ENCODE data around the gene ARHGDIA. TPM values are rescaled to one million over a fixed set of nuclear protein-coding genes. Genes with fewer than 3 reads are reported as not detected.
"Not testable (repeated sequence)": the region's sequence is repeated elsewhere in the genome, so short reads cannot be mapped to it uniquely, and the experiment has no call there.

Gene ARHGDIA
- total RNA-seq, 1 donor from 2014 or later, result 396 TPM

- H3K27ac Mint-ChIP-seq, result no peak overlapping the region
- POLR2A ChIA-PET, result interaction anchor here (0.6 kb wide), 1 partner anchor 34 kb away, joined by 5 read pairs; no protein-coding TSS in a partner anchor
- CTCF ChIA-PET, result no interaction called here
- ATAC-seq (ENCODE audit: low read depth) (no peak), DNase-seq (no peak)
- no peak overlapping the region for H3K4me3 Mint-ChIP-seq
- TF ChIP-seq CTCF (IDR thresholded peaks at IDR 0.05), result no peak
- no peaks in the 10 kb centered on the region for H3K9me3 Mint-ChIP-seq
- peaks cover 31% of the 10 kb centered on the region for H3K36me3 Mint-ChIP-seq (ENCODE audit: low read depth)
- H3K4me1 Mint-ChIP-seq, result no peaks in the 10 kb centered on the region
- intact Hi-C loops (cut with micrococcal nuclease), result no loop called here
- H3K27me3 Mint-ChIP-seq, result no peaks in the 10 kb centered on the region
Measured at GRCh38 chr17:81840826-81841778, 30.0 kb downstream of the ARHGDIA start.

GRCh38 chr17:81840059-81840458 lies 31.1 kb downstream of the ARHGDIA start:
- intact Hi-C loops (cut with micrococcal nuclease); H3K4me1 Mint-ChIP-seq; CTCF ChIA-PET; H3K4me3 Mint-ChIP-seq; H3K27ac Mint-ChIP-seq; H3K27me3 Mint-ChIP-seq; DNase-seq; ATAC-seq (ENCODE audit: low read depth); H3K9me3 Mint-ChIP-seq; POLR2A ChIA-PET: not testable (repeated sequence)
- H3K36me3 Mint-ChIP-seq (ENCODE audit: low read depth), result peaks cover 24% of the 10 kb centered on the region

GRCh38 chr17:81839301-81839700 lies 31.8 kb downstream of the ARHGDIA start:
- ChIA-PET POLR2A (no interaction called here), CTCF (no interaction called here)
- peaks cover 17% of the 10 kb centered on the region for H3K36me3 Mint-ChIP-seq (ENCODE audit: low read depth)
- H3K4me1 Mint-ChIP-seq, result no peaks in the 10 kb centered on the region
- DNase-seq, result no peak
- TF ChIP-seq CTCF (IDR thresholded peaks at IDR 0.05), result no peak
- no peaks in the 10 kb centered on the region for H3K9me3 Mint-ChIP-seq
- intact Hi-C loops (cut with micrococcal nuclease), result no loop called here
- H3K27ac Mint-ChIP-seq, result no peak overlapping the region
- H3K4me3 Mint-ChIP-seq, result no peak overlapping the region
- H3K27me3 Mint-ChIP-seq, result no peaks in the 10 kb centered on the region
- ATAC-seq (ENCODE audit: low read depth), result no peak

DNA sequence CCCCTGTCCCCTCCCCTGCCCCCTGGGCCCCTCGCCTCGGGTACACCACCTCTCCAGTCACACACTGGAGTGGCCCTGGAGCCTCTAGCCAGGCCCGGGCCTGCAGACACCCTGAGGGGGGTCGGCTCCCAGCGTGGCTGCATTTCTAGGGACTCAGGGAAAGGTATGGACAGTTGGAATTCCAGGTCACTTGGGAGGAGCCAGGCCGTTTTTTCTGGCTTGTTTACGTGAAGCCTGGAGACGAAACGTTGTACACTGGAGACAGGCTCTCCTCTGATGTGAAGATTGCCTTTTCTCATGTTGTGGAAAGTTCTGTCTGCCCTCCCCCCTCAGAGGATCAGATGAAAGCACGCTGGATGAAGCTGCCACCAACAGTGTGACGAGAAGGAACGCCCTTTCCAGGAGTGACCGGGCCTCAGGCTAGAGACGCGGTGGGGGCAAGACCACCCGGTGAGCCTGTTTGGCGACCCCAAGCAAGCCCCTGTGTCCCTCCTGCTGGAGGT lies 32.3 kb downstream of the ARHGDIA start:
- Mint-ChIP-seq H3K9me3 (no peaks in the 10 kb centered on the region), H3K4me1 (peaks cover 2% of the 10 kb centered on the region), H3K27ac (no peak overlapping the region), H3K4me3 (no peak overlapping the region), H3K27me3 (no peaks in the 10 kb centered on the region), H3K36me3 (ENCODE audit: low read depth) (peaks cover 12% of the 10 kb centered on the region)
- no peak for DNase-seq
- TF ChIP-seq CTCF (IDR thresholded peaks at IDR 0.05), result no peak
- POLR2A ChIA-PET, result no interaction called here
- no peak for ATAC-seq (ENCODE audit: low read depth)
- CTCF ChIA-PET, result no interaction called here
- intact Hi-C loops (cut with micrococcal nuclease), result no loop called here

GRCh38 chr17:81837641-81838040 lies 33.5 kb downstream of the ARHGDIA start:
- peaks cover 2% of the 10 kb centered on the region for H3K36me3 Mint-ChIP-seq (ENCODE audit: low read depth)
- H3K27ac Mint-ChIP-seq, result no peak overlapping the region
- ATAC-seq (ENCODE audit: low read depth) (no peak), DNase-seq (no peak)
- no peaks in the 10 kb centered on the region for H3K9me3 Mint-ChIP-seq
- CTCF ChIA-PET, result no interaction called here
- no peak overlapping the region for H3K4me3 Mint-ChIP-seq
- peaks cover 4% of the 10 kb centered on the region for H3K4me1 Mint-ChIP-seq
- POLR2A ChIA-PET, result no interaction called here
- no peak for TF ChIP-seq CTCF (IDR thresholded peaks at IDR 0.05)
- intact Hi-C loops (cut with micrococcal nuclease), result no loop called here
- H3K27me3 Mint-ChIP-seq, result no peaks in the 10 kb centered on the region

Measured in activated B cell treated with CpG ODN at 0.5 μM for 24 hours (primary cell).